OCI-LY3 (cell line): ENCODE measurements around the gene UCKL1.
A peak's percentile ranks its signal among the peaks of the same experiment; 100 is the strongest.

Experiments
- CTCF ChIP-seq: fragments of 200-600, 300-600 bp; sonication (generic); IDR thresholded peaks from 2 replicates; pipeline ENCODE4 v1.5.1; 2014; ENCODE audit warnings: antibody characterized with exemption, low read length, low read depth
- EZH2phosphoT487 ChIP-seq: fragments of 200-600 bp; shearing (Covaris generic); IDR thresholded peaks from 2 replicates; pipeline ENCODE4 v1.6.1; 2018; ENCODE audit warnings: antibody characterized with exemption, mixed run types, low read depth

GRCh38 chr20:63934271-63935068 is 21.7 kb downstream of the UCKL1 start:
- TF ChIP-seq CTCF, result peak; percentile 27
- no peak for TF ChIP-seq EZH2phosphoT487
